GM19240 (cell line): ENCODE data around the gene SLC38A1.
"Not testable (repeated sequence)": the region's sequence is repeated elsewhere in the genome, so short reads cannot be mapped to it uniquely, and the experiment has no call there.

ENCODE experiments used
- DNase-seq: peaks from one replicate; pipeline ENCODE4 v3.0.0; 2011; ENCODE audit warnings: low spot score; ENCODE audit not compliant: insufficient read length

Gene SLC38A1

GRCh38 chr12:46268583-46269428 is at the start of gene SLC38A1:
Gene SLC38A1, minus strand, starts transcription at chr12:46269043. Its CDS starts 29,243 bp downstream, at chr12:46239800.
- no peak for DNase-seq

- DNase-seq = no peak
Measured at GRCh38 chr12:46318037-46318436, 49.2 kb upstream of the SLC38A1 start.

- no peak for DNase-seq
Measured at GRCh38 chr12:46304070-46304469, 35.2 kb upstream of the SLC38A1 start.

- peak; percentile 14 for DNase-seq
Measured at GRCh38 chr12:46303039-46303666, 34.3 kb upstream of the SLC38A1 start.

GRCh38 chr12:46300910-46301309 is 32.1 kb upstream of the SLC38A1 start:
- DNase-seq = no peak

- no peak for DNase-seq
Measured at GRCh38 chr12:46299851-46300250, 31.0 kb upstream of the SLC38A1 start.

GRCh38 chr12:46298261-46298660 is 29.4 kb upstream of the SLC38A1 start:
- no peak for DNase-seq

GRCh38 chr12:46296822-46297221 is 28.0 kb upstream of the SLC38A1 start:
- no peak for DNase-seq

GRCh38 chr12:46292754-46293402 is 24.0 kb upstream of the SLC38A1 start:
- DNase-seq = no peak

- DNase-seq = not testable (repeated sequence)
Measured at GRCh38 chr12:46291953-46292352, 23.1 kb upstream of the SLC38A1 start.

- not testable (repeated sequence) for DNase-seq
Measured at GRCh38 chr12:46285177-46285576, 16.3 kb upstream of the SLC38A1 start.

GRCh38 chr12:46282829-46283228 is 14.0 kb upstream of the SLC38A1 start:
- no peak for DNase-seq

GRCh38 chr12:46276756-46277155 is 7.9 kb upstream of the SLC38A1 start:
- no peak for DNase-seq

GRCh38 chr12:46271863-46272262 is 3.0 kb upstream of the SLC38A1 start:
- no peak for DNase-seq

- no peak for DNase-seq
Measured at GRCh38 chr12:46269429-46270241, 792 bp upstream of the SLC38A1 start.

- DNase-seq = no peak
Measured at GRCh38 chr12:46267825-46268582, 839 bp downstream of the SLC38A1 start.

- DNase-seq = no peak
Measured at GRCh38 chr12:46267575-46267824, 1.3 kb downstream of the SLC38A1 start.

GRCh38 chr12:46266869-46267574 is 1.8 kb downstream of the SLC38A1 start:
- no peak for DNase-seq

GRCh38 chr12:46266382-46266791 is 2.5 kb downstream of the SLC38A1 start:
- DNase-seq = no peak

GRCh38 chr12:46265734-46266133 is 3.1 kb downstream of the SLC38A1 start:
- DNase-seq = no peak
